ENCODE data around the gene RSPH1.

Gene RSPH1

GRCh38 chr21:42543106-42543847, 47.3 kb upstream of the RSPH1 start:
- H3K79me2 ChIP-seq (ENCODE audit: control insufficient read depth, low read length): no peaks in the 10 kb centered on the region
- H3K4me1 ChIP-seq (ENCODE audit: control insufficient read depth, low read length): peaks cover 13% of the 10 kb centered on the region
- no peak for TF ChIP-seq EZH2phosphoT487 (IDR thresholded peaks at IDR 0.05; ENCODE audit: borderline replicate concordance, low read length)
- no peak for TF ChIP-seq CTCF (IDR thresholded peaks at IDR 0.05; ENCODE audit: low read depth, low read length, poor library complexity, severe bottlenecking)
- no peaks in the 10 kb centered on the region for H3K9me3 ChIP-seq (ENCODE audit: control insufficient read depth, insufficient read depth, low read length)
- H3K36me3 ChIP-seq (ENCODE audit: control insufficient read depth, low read length): peaks cover 30% of the 10 kb centered on the region
- no peaks in the 10 kb centered on the region for H3K27me3 ChIP-seq (ENCODE audit: control insufficient read depth, low read length)
- no peaks in the 10 kb centered on the region for H3K9me2 ChIP-seq (replicated peaks; ENCODE audit: control insufficient read depth, low read length)
- H3F3A ChIP-seq (ENCODE audit: control insufficient read depth, insufficient read depth): peaks cover 7% of the 10 kb centered on the region; the same call in 1 of the 2 replicates
- no peak overlapping the region for H3K4me2 ChIP-seq (ENCODE audit: low read length)
- no peak overlapping the region for H3K27ac ChIP-seq (ENCODE audit: low read depth, low read length)
- H3K4me3 ChIP-seq (ENCODE audit: low read length): no peak overlapping the region
- no peaks in the 10 kb centered on the region for H4K20me1 ChIP-seq (ENCODE audit: control insufficient read depth, insufficient read depth, low read depth, low read length)

GRCh38 chr21:42542596-42542995, 46.6 kb upstream of the RSPH1 start:
- no peak overlapping the region for H3K4me3 ChIP-seq (ENCODE audit: low read length)
- H4K20me1 ChIP-seq (ENCODE audit: control insufficient read depth, insufficient read depth, low read depth, low read length): no peaks in the 10 kb centered on the region
- no peak overlapping the region for H3K4me2 ChIP-seq (ENCODE audit: low read length)
- H3K79me2 ChIP-seq (ENCODE audit: control insufficient read depth, low read length): no peaks in the 10 kb centered on the region
- H3K9me3 ChIP-seq (ENCODE audit: control insufficient read depth, insufficient read depth, low read length): no peaks in the 10 kb centered on the region
- peaks cover 20% of the 10 kb centered on the region for H3K4me1 ChIP-seq (ENCODE audit: control insufficient read depth, low read length)
- no peaks in the 10 kb centered on the region for H3K27me3 ChIP-seq (ENCODE audit: control insufficient read depth, low read length)
- TF ChIP-seq EZH2phosphoT487 (IDR thresholded peaks at IDR 0.05; ENCODE audit: borderline replicate concordance, low read length) (no peak), CTCF (IDR thresholded peaks at IDR 0.05; ENCODE audit: low read depth, low read length, poor library complexity, severe bottlenecking) (no peak)
- no peak overlapping the region for H3K27ac ChIP-seq (ENCODE audit: low read depth, low read length)
- no peaks in the 10 kb centered on the region for H3K9me2 ChIP-seq (replicated peaks; ENCODE audit: control insufficient read depth, low read length)
- peaks cover 31% of the 10 kb centered on the region for H3K36me3 ChIP-seq (ENCODE audit: control insufficient read depth, low read length)
- H3F3A ChIP-seq (ENCODE audit: control insufficient read depth, insufficient read depth): peaks cover 13% of the 10 kb centered on the region; the same call in 1 of the 2 replicates

GRCh38 chr21:42542196-42542595, 46.2 kb upstream of the RSPH1 start:
- no peak overlapping the region for H3K27ac ChIP-seq (ENCODE audit: low read depth, low read length)
- peaks cover 14% of the 10 kb centered on the region; the same call in 1 of the 2 replicates for H3F3A ChIP-seq (ENCODE audit: control insufficient read depth, insufficient read depth)
- H3K36me3 ChIP-seq (ENCODE audit: control insufficient read depth, low read length): peaks cover 29% of the 10 kb centered on the region
- H3K9me2 ChIP-seq (replicated peaks; ENCODE audit: control insufficient read depth, low read length): no peaks in the 10 kb centered on the region
- H3K4me1 ChIP-seq (ENCODE audit: control insufficient read depth, low read length): peaks cover 24% of the 10 kb centered on the region
- H3K79me2 ChIP-seq (ENCODE audit: control insufficient read depth, low read length): no peaks in the 10 kb centered on the region
- no peak overlapping the region for H3K4me2 ChIP-seq (ENCODE audit: low read length)
- H3K9me3 ChIP-seq (ENCODE audit: control insufficient read depth, insufficient read depth, low read length): no peaks in the 10 kb centered on the region
- H3K27me3 ChIP-seq (ENCODE audit: control insufficient read depth, low read length): no peaks in the 10 kb centered on the region
- no peaks in the 10 kb centered on the region for H4K20me1 ChIP-seq (ENCODE audit: control insufficient read depth, insufficient read depth, low read depth, low read length)
- TF ChIP-seq EZH2phosphoT487 (IDR thresholded peaks at IDR 0.05; ENCODE audit: borderline replicate concordance, low read length): no peak
- no peak for TF ChIP-seq CTCF (IDR thresholded peaks at IDR 0.05; ENCODE audit: low read depth, low read length, poor library complexity, severe bottlenecking)
- H3K4me3 ChIP-seq (ENCODE audit: low read length): no peak overlapping the region
